ENCODE data around the gene IGF2BP3. TPM values are rescaled to one million over a fixed set of nuclear protein-coding genes. Genes with fewer than 3 reads are reported as not detected.

The IGF2BP3 gene
- total RNA-seq, 4 donors from 2014 or later, result 1.1 TPM; not detected in 3

DNA sequence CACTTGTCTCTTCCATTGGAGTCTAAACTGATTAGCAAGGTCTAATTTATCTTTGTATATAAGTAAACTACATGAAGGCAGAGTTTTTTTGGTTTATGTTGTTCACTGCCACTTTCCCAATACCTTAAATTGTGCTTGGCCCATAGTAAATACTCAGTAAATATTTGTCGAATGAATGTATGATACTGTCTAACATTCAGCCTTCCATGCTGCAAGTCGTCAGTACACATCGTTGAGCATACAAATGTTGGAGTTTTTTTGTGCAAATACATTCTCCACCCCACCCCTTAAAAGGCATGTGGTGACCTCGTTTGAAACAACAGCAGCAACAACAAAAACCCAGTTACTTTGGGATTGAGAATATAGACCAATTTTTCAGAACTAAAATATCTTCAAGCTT, 17.4 kb upstream of the IGF2BP3 start:
- no peak for DNase-seq
- H3K4me3 ChIP-seq, result no peak overlapping the region
- H3K27ac ChIP-seq, result no peak overlapping the region
- H3K36me3 ChIP-seq, result no peaks in the 10 kb centered on the region
- no peaks in the 10 kb centered on the region for H3K27me3 ChIP-seq
- H3K4me1 ChIP-seq, result no peaks in the 10 kb centered on the region
- no peak for TF ChIP-seq POLR2A (IDR thresholded peaks at IDR 0.05)
- TF ChIP-seq, protein P1, sequence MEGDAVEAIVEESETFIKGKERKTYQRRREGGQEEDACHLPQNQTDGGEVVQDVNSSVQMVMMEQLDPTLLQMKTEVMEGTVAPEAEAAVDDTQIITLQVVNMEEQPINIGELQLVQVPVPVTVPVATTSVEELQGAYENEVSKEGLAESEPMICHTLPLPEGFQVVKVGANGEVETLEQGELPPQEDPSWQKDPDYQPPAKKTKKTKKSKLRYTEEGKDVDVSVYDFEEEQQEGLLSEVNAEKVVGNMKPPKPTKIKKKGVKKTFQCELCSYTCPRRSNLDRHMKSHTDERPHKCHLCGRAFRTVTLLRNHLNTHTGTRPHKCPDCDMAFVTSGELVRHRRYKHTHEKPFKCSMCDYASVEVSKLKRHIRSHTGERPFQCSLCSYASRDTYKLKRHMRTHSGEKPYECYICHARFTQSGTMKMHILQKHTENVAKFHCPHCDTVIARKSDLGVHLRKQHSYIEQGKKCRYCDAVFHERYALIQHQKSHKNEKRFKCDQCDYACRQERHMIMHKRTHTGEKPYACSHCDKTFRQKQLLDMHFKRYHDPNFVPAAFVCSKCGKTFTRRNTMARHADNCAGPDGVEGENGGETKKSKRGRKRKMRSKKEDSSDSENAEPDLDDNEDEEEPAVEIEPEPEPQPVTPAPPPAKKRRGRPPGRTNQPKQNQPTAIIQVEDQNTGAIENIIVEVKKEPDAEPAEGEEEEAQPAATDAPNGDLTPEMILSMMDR (IDR thresholded peaks at IDR 0.05), result no peak
- H3K9me3 ChIP-seq, result no peaks in the 10 kb centered on the region

DNA sequence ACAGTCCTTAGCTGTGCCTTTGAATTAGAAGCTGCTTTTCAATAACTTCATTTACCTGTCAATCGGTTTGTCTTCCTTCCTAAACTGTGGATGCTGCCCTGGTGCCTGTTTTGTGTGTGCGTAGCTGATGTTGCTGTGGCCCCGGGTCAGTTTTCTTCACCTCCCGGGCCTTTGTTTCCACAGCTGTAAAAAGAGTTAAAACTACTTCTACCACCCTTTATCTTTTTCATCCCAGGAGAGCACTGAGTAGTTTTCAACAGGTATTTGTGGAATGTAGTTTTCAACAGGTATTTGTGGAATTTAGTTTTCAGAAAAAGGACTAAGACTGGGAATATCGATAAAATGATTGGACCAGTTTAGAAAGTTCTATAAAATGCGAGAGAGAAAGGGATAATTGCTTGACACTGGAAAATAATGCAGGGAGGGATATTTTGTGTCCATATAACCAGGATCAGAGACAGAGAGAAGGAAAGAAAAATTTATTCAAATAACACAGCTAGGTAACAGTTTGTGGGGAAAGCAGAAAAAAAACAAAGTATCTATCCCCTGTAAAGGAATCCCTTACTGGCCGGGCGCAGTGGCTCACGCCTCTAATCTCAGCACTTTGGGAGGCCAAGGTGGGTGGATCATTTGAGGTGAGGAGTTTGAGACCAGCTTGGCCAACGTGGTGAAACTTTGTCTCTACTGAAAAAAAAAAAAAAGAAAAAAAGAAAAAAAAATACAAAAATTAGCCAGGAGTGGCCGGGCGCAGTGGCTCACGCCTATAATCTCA, 15.9 kb upstream of the IGF2BP3 start:
- Histone ChIP-seq H3K27ac (no peak overlapping the region), H3K27me3 (no peaks in the 10 kb centered on the region), H3K36me3 (no peaks in the 10 kb centered on the region), H3K4me1 (no peaks in the 10 kb centered on the region), H3K4me3 (no peak overlapping the region), H3K9me3 (no peaks in the 10 kb centered on the region)
- DNase-seq, result no peak
- no peak for TF ChIP-seq POLR2A (IDR thresholded peaks at IDR 0.05)
- TF ChIP-seq, protein P1 (IDR thresholded peaks at IDR 0.05), result no peak

DNA sequence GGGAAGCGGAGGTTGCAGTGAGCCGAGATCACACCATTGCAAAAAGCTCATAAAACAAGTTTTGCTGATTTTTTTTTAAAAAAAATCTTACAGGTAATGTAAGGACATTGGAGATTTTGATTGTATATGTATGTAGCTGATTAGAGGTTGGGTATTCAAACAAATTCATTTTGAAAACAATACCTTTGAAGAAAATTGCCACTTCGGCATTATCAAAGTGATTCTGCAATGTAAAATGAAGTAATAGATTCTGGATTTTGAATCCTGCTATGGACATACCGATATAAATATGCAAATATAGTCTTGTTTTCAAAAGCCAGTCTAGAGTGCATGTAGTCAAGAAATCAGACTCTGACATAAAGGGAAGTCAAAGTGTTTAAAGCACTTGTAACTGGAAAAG, 12.4 kb upstream of the IGF2BP3 start:
- no peaks in the 10 kb centered on the region for H3K9me3 ChIP-seq
- DNase-seq, result no peak
- H3K36me3 ChIP-seq, result no peaks in the 10 kb centered on the region
- peaks cover 0 to 12% of the 10 kb centered on the region in 2 donors for H3K27me3 ChIP-seq
- H3K4me1 ChIP-seq, result no peaks in the 10 kb centered on the region
- no peak overlapping the region for H3K27ac ChIP-seq
- no peak for TF ChIP-seq POLR2A (IDR thresholded peaks at IDR 0.05)
- TF ChIP-seq, protein P1 (IDR thresholded peaks at IDR 0.05), result no peak
- no peak overlapping the region for H3K4me3 ChIP-seq

DNA sequence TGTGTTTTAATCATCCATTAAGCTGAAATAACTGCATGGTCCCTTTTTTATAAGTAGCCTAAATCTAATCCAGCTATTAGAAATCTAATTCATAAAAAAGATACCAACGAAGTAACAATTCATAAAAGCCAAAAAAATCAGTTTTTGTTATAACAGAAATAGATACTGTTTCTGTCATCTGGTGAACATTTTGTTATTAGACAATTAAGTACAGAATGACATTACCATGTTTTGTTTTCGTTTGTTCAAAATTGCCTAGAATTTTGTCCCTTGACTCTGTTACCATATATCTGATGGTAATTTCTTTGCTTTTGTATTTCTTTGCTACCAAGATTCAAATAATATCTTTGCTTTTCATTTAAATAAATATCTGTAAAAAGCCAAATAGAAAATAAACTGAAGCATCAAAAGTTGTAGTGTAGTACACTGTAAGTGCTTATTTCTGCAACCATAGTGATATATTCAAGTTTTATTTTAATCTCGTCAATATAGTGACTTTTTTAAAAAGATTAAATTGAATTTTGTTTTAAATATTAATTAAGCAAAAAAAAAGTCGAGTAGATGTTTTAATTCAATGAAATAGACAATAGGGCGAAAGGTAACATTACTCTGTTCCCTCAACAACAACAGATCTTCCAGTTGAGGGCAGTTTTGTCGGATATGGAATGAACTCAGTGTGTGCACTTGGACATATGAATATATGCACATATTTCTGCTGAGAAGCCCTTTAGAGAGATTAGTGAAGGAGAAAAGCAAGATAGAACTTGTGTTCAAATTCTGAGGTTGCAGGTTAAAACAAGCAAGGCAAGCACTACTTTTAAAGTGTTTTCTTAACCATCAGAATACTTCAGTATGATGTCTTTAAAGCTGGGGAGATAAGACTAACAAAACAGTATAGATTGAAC, 7.9 kb upstream of the IGF2BP3 start:
- Histone ChIP-seq H3K36me3 (no peaks in the 10 kb centered on the region), H3K4me3 (no peak overlapping the region), H3K4me1 (peaks cover 0 to 15% (median 9%) of the 10 kb centered on the region in 4 donors), H3K27me3 (peaks cover 7 to 49% of the 10 kb centered on the region in 2 donors), H3K9me3 (peaks cover 0 to 9% (median 0%) of the 10 kb centered on the region in 4 donors), H3K27ac (no peak overlapping the region)
- no peak for TF ChIP-seq POLR2A (IDR thresholded peaks at IDR 0.05)
- TF ChIP-seq, protein P1 (IDR thresholded peaks at IDR 0.05), result no peak
- DNase-seq, result no peak

DNA sequence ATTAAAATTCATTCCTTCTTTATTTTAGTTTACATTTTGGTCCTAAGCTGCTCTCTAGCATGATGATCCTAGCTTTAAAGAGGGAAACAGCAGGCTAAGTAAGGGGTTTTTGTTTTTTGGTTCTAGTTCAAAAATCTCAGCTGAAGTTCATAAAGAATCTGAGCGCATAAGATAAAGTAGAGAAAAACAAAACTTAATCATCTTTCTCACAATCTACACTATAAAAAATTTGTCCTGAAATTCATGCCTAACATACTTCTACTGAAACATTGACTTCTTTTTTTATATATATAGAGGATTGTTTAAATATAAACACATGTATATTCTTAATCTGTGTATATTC, 6.8 kb upstream of the IGF2BP3 start:
- H3K4me1 ChIP-seq, result peaks cover 0 to 16% (median 9%) of the 10 kb centered on the region in 4 donors
- H3K27ac ChIP-seq, result no peak overlapping the region
- H3K9me3 ChIP-seq, result peaks cover 0 to 9% (median 0%) of the 10 kb centered on the region in 4 donors
- no peak for DNase-seq
- peaks cover 7 to 55% of the 10 kb centered on the region in 2 donors for H3K27me3 ChIP-seq
- TF ChIP-seq, protein P1 (IDR thresholded peaks at IDR 0.05), result no peak
- TF ChIP-seq POLR2A (IDR thresholded peaks at IDR 0.05), result no peak
- no peaks in the 10 kb centered on the region for H3K36me3 ChIP-seq
- no peak overlapping the region for H3K4me3 ChIP-seq
